OCI-LY7 (cell line): ENCODE measurements around the gene CARS1.

ENCODE experiments used
- EZH2phosphoT487 ChIP-seq: fragments of 200-600 bp; sonication (generic); IDR thresholded peaks from 2 replicates; pipeline ENCODE4 v1.6.1; 2018; ENCODE audit warnings: low read depth, borderline replicate concordance, mild to moderate bottlenecking, mixed run types, antibody characterized with exemption, low read length, moderate library complexity, mixed read lengths
- TF ChIP-seq, protein P1 (sequence below): fragments of 200-600 bp; sonication (generic); conservative IDR thresholded peaks from 2 replicates; pipeline ENCODE4 v1.5.1; 2014; ENCODE audit warnings: mild to moderate bottlenecking, antibody characterized with exemption, low read length, moderate library complexity, mixed read lengths

DNA sequence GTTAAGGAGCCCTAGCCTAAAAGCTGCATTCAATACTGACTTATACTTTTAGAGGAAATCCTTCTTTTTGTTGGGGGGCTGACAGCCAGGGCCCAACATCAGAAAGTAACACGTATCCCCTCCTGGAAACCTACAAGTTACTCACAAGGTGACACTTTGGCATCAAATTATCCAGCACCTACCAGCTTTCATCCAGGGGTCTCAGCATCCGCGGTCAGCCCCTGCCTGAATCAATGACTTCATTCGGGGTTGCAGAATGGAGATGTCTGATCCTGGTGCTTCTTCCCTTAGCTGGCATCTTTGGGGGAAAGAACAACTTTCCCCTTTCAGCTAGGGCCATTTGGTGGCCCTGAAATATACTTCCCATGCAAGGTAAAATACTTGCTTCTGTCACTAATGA lies 59.8 kb downstream of the CARS1 start:
- TF ChIP-seq, protein P1, sequence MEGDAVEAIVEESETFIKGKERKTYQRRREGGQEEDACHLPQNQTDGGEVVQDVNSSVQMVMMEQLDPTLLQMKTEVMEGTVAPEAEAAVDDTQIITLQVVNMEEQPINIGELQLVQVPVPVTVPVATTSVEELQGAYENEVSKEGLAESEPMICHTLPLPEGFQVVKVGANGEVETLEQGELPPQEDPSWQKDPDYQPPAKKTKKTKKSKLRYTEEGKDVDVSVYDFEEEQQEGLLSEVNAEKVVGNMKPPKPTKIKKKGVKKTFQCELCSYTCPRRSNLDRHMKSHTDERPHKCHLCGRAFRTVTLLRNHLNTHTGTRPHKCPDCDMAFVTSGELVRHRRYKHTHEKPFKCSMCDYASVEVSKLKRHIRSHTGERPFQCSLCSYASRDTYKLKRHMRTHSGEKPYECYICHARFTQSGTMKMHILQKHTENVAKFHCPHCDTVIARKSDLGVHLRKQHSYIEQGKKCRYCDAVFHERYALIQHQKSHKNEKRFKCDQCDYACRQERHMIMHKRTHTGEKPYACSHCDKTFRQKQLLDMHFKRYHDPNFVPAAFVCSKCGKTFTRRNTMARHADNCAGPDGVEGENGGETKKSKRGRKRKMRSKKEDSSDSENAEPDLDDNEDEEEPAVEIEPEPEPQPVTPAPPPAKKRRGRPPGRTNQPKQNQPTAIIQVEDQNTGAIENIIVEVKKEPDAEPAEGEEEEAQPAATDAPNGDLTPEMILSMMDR = no peak
- TF ChIP-seq EZH2phosphoT487 = no peak
